ENCODE measurements around the gene SECTM1. TPM values are rescaled to one million over a fixed set of nuclear protein-coding genes. Genes with fewer than 3 reads are reported as not detected.

Gene SECTM1
- total RNA-seq, 4 donors from 2014 or later: 9.5 to 17.5 (median 14.7) TPM

- no peak for TF ChIP-seq CTCF (IDR thresholded peaks at IDR 0.05; ENCODE audit: low read depth)
Measured at GRCh38 chr17:82324566-82325285, 8.8 kb downstream of the SECTM1 start.

GRCh38 chr17:82323514-82324234, 9.9 kb downstream of the SECTM1 start:
- TF ChIP-seq CTCF (IDR thresholded peaks at IDR 0.05; ENCODE audit: low read depth): no peak

DNA sequence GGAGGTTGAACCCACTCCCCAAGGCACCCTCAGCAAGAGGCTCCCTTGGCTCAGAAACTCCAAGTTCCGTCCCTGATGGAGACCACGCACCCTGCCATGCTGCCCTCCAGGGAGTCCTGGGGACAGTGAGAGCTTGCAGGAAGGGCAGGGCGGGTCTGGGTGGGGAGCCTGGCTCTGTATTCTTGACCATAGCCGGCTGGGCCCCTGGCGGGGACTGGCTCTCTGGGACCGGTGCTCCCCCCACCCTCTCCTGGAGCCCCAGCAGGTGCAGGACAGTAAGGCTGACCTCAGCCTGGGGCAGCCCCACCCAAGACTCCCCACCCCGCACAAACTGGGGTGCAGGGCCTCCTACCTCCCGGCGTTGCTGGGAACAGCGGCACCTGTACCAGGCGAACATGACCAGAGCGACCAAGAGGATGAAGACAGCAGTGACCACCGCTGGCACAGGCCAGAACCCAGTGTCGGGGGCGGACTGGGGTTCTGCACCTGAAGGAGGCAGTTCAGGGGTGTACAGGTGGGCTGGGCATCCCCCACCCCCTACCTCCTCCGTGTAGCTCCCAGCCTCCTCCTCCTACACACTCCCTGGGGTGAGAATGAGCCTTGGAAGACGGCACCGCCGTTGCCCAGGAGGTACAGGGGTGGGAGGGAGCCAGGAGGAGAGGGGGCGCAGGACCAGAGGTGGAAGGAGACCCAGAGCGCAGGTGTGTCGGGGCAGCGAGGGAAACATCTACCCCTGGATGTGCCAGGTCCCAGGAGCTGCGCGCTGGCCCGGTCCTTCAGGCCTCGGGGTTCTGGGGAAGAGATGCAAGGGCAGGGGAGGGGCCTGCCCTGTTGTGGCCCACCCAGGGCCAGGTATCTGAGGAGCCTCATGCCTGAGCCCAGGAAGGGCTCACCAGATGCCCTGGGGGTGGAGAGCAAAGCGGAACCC, 10.8 kb downstream of the SECTM1 start:
- TF ChIP-seq CTCF (IDR thresholded peaks at IDR 0.05; ENCODE audit: low read depth): no peak

DNA sequence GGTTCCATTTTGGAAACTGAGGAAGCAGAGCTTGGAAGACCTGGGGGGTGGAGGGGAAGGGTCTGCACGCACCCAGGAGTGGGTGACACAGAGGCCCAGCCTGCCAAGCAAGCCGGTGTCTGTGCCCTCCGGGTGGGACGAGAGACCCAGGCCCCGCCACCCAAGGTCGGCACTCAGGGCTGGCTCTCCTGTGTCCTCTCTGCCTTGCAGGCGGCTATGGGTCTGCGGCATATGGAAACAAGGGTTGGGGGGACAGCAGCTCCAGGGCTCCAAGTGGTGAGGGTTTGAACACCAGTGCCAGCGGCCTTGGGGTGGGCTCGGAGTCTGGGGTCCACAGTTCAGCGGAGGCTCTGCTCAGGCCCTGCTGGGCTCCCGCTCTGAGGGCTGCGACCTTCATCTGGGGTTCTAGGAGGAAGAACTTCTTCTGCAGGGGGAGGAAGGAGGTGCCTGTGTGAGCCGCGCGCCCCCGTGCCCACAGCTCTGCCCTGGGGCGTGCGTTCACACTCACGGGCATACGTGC, 11.6 kb downstream of the SECTM1 start:
- no peak for TF ChIP-seq CTCF (IDR thresholded peaks at IDR 0.05; ENCODE audit: low read depth)

- TF ChIP-seq CTCF (IDR thresholded peaks at IDR 0.05; ENCODE audit: low read depth): no peak
Measured at GRCh38 chr17:82320956-82321927, 12.3 kb downstream of the SECTM1 start.

GRCh38 chr17:82320140-82320840, 13.3 kb downstream of the SECTM1 start:
- TF ChIP-seq CTCF (IDR thresholded peaks at IDR 0.05; ENCODE audit: low read depth): no peak

All from subcutaneous adipose tissue (tissue), 4 donors.